Omental fat pad (tissue), 4 donors: ENCODE results near the gene FOXP1. TPM values are rescaled to one million over a fixed set of nuclear protein-coding genes. Genes with fewer than 3 reads are reported as not detected.

ENCODE experiments used
- ATAC-seq: fragments of 150-250 bp; one replicate; pipeline ENCODE4 v1.9.1; 2016; ENCODE audit warnings: mild to moderate bottlenecking, moderate library complexity; ENCODE audit not compliant: low FRiP score
- DNase-seq: peaks from one replicate; pipeline ENCODE4 v3.0.0-alpha.2; 2019; ENCODE audit warnings: low spot score
- CTCF ChIP-seq, 3 donors: fragments of 450-650 bp; IDR thresholded peaks; one replicate each; pipeline ENCODE4 v1.5.1; 2016 to 2017; ENCODE audit warnings: antibody characterized with exemption in 3 of 3, mild to moderate bottlenecking in 3 of 3, moderate library complexity in 2 of 3
- total RNA-seq, 4 donors: library from RNA; depleted of rRNA; stranded (reverse); fragments of >200 nt; gene quantifications; one replicate each; pipeline ENCODE4 v1.1.0, GENCODE V29; 2016

FOXP1 gene
- total RNA-seq, 4 donors from 2014 or later = 72.4 to 128 (median 76.7) TPM

- no peak for DNase-seq
- TF ChIP-seq CTCF (IDR thresholded peaks at IDR 0.05) = no peak
- no peak for ATAC-seq
Measured at GRCh38 chr3:71097557-71097956, 486.0 kb downstream of the FOXP1 start.

- no peak for TF ChIP-seq CTCF (IDR thresholded peaks at IDR 0.05)
- DNase-seq = no peak
- no peak for ATAC-seq
Measured at GRCh38 chr3:71095511-71096291, 487.8 kb downstream of the FOXP1 start.

GRCh38 chr3:71094658-71095209 lies 488.8 kb downstream of the FOXP1 start:
- ATAC-seq = no peak
- no peak for DNase-seq
- TF ChIP-seq CTCF (IDR thresholded peaks at IDR 0.05) = no peak

GRCh38 chr3:71092665-71093064 lies 490.9 kb downstream of the FOXP1 start:
- TF ChIP-seq CTCF (IDR thresholded peaks at IDR 0.05) = no peak
- DNase-seq = no peak
- ATAC-seq = no peak

- ATAC-seq = no peak
- DNase-seq = no peak
- no peak for TF ChIP-seq CTCF (IDR thresholded peaks at IDR 0.05)
Measured at GRCh38 chr3:71090207-71090606, 493.3 kb downstream of the FOXP1 start.

GRCh38 chr3:71089271-71089847 lies 494.2 kb downstream of the FOXP1 start:
- DNase-seq = no peak
- TF ChIP-seq CTCF (IDR thresholded peaks at IDR 0.05) = no peak
- no peak for ATAC-seq
